SK-N-SH (cell line): Measurements from ENCODE around the gene RBBP8NL. TPM values are rescaled to one million over a fixed set of nuclear protein-coding genes. Genes with fewer than 3 reads are reported as not detected.

Experiments used
- CTCF ChIA-PET: fragments of 300-600, 350-600 bp; formaldehyde crosslinking; extraction: SDS; loops from one replicate; lab custom pipeline; 2021; lab: Yijun Ruan, JAX
- POLR2A ChIA-PET: fragments of 350-600 bp; sonication (Branson Sonifier 250); formaldehyde crosslinking; extraction: SDS; loops from one replicate; lab custom pipeline; 2020; ENCODE audit warnings: antibody characterized with exemption, inconsistent platforms; lab: Yijun Ruan, JAX
- DNase-seq: peaks from one replicate; pipeline ENCODE4 v3.0.0; 2012
- H2AFZ ChIP-seq: fragments of 200-600 bp; sonication (generic); 2 replicates; pipeline ENCODE4 v1.8.1; 2016; ENCODE audit warnings: antibody characterized with exemption, mild to moderate bottlenecking, low read depth
- H3F3A ChIP-seq: fragments of 200-600 bp; sonication (generic); replicated peaks from 2 replicates; pipeline ENCODE3; 2016; ENCODE audit warnings: antibody characterized with exemption, mild to moderate bottlenecking; ENCODE audit not compliant: insufficient read depth
- H3K27ac ChIP-seq, 2 experiments: fragments of 200-500 bp in 1 of 2; fragments of 200-600 bp in 1 of 2; sonication (Bioruptor generic) in 1 of 2; sonication (generic), shearing (Covaris generic) in 1 of 2; 2 replicates each; pipeline versions ENCODE4 v1.5.1 to v1.6.1; 2014 to 2016; ENCODE audit warnings: low read depth in 2 of 2, inconsistent platforms in 1 of 2, low read length in 1 of 2, mild to moderate bottlenecking in 1 of 2, mixed read lengths in 1 of 2
- H3K27me3 ChIP-seq: fragments of 200-600 bp; sonication (generic), shearing (Covaris generic); 2 replicates; pipeline ENCODE4 v1.6.1; 2016; ENCODE audit warnings: mixed run types; ENCODE audit not compliant: insufficient read depth
- H3K36me3 ChIP-seq, 2 experiments: fragments of 200-500 bp in 1 of 2; fragments of 200-600 bp in 1 of 2; sonication (Bioruptor generic) in 1 of 2; sonication (generic) in 1 of 2; replicated peaks in 1 of 2; 2 replicates each; pipeline versions ENCODE3 to v1.5.1; 2014 to 2016; ENCODE audit warnings: low read length in 1 of 2, mild to moderate bottlenecking in 1 of 2; ENCODE audit not compliant: insufficient read depth in 2 of 2, control insufficient read depth in 1 of 2
- H3K4me1 ChIP-seq, 2 experiments: fragments of 200-500 bp in 1 of 2; fragments of 200-600 bp in 1 of 2; sonication (Bioruptor generic) in 1 of 2; sonication (generic), shearing (Covaris generic) in 1 of 2; 2 replicates each; pipeline versions ENCODE4 v1.5.1 to v1.6.1; 2014 to 2016; ENCODE audit warnings: low read depth in 1 of 2, low read length in 1 of 2, mixed run types in 1 of 2; ENCODE audit not compliant: insufficient read depth in 2 of 2, control insufficient read depth in 1 of 2
- H3K4me2 ChIP-seq: fragments of 200-600 bp; sonication (generic), shearing (Covaris generic); 2 replicates; pipeline ENCODE4 v1.6.1; 2017; ENCODE audit warnings: mixed run types
- H3K4me3 ChIP-seq, 2 experiments: fragments of 200-500 bp in 1 of 2; fragments of 200-600 bp in 1 of 2; sonication (Bioruptor generic) in 1 of 2; sonication (generic), shearing (Covaris generic) in 1 of 2; 2 replicates each; pipeline versions ENCODE4 v1.5.1 to v1.8.1; 2014 to 2016; ENCODE audit warnings: low read depth in 2 of 2, inconsistent platforms in 1 of 2, low read length in 1 of 2, mild to moderate bottlenecking in 1 of 2, mixed read lengths in 1 of 2, moderate library complexity in 1 of 2
- H3K79me2 ChIP-seq: fragments of 200-600 bp; sonication (generic); 2 replicates; pipeline ENCODE4 v1.8.1; 2017; ENCODE audit warnings: mild to moderate bottlenecking; ENCODE audit not compliant: insufficient read depth
- H3K9ac ChIP-seq: fragments of 200-600 bp; sonication (generic); 2 replicates; pipeline ENCODE4 v1.6.1; 2017; ENCODE audit warnings: mixed run types
- H3K9me2 ChIP-seq: fragments of 200-600 bp; sonication (generic); 2 replicates; pipeline ENCODE4 v1.6.1; 2017; ENCODE audit warnings: mixed run types
- H3K9me3 ChIP-seq: fragments of 200-600 bp; sonication (generic); 2 replicates; pipeline ENCODE4 v1.6.1; 2017; ENCODE audit warnings: mixed run types, mild to moderate bottlenecking, moderate library complexity
- H4K20me1 ChIP-seq: fragments of 200-600 bp; sonication (generic); 2 replicates; pipeline ENCODE4 v1.6.1; 2017; ENCODE audit warnings: mild to moderate bottlenecking, mixed run types; ENCODE audit not compliant: insufficient read depth
- CTCF ChIP-seq: fragments of 200-600 bp; sonication (generic); IDR thresholded peaks from 2 replicates; pipeline ENCODE4 v1.6.1; 2017; ENCODE audit warnings: antibody characterized with exemption, mild to moderate bottlenecking, moderate library complexity
- EZH2phosphoT487 ChIP-seq: fragments of 200-600 bp; sonication (generic); IDR thresholded peaks from 2 replicates; pipeline ENCODE4 v1.6.1; 2017; ENCODE audit warnings: low read depth, mixed run types, mild to moderate bottlenecking, antibody characterized with exemption, moderate library complexity, borderline replicate concordance
- FOXJ3 ChIP-seq: sonication (generic); formaldehyde crosslinking; IDR thresholded peaks from 2 replicates; pipeline ENCODE4 v1.5.1; 2020; ENCODE audit warnings: mild to moderate bottlenecking, missing genetic modification reagents
- FOXM1 ChIP-seq: IDR thresholded peaks from 2 replicates; pipeline ENCODE4 v1.4.0; 2012; ENCODE audit warnings: low read depth, mild to moderate bottlenecking
- IRF3 ChIP-seq: fragments of 150-350 bp; IDR thresholded peaks from 2 replicates; pipeline ENCODE4 v1.6.1; 2016; ENCODE audit warnings: mild to moderate bottlenecking, low read depth, low read length
- MAX ChIP-seq: IDR thresholded peaks from 2 replicates; pipeline ENCODE4 v1.4.0; 2012; ENCODE audit warnings: low read depth
- NFIC ChIP-seq: IDR thresholded peaks from 2 replicates; pipeline ENCODE4 v1.4.0; 2012; ENCODE audit warnings: borderline replicate concordance
- RAD21 ChIP-seq: IDR thresholded peaks from 2 replicates; pipeline ENCODE4 v1.6.1; 2012; ENCODE audit warnings: mild to moderate bottlenecking, low read length
- REST ChIP-seq: IDR thresholded peaks from 2 replicates; pipeline ENCODE4 v1.6.1; 2012; ENCODE audit warnings: mild to moderate bottlenecking, low read depth, low read length, moderate library complexity
- RXRA ChIP-seq: IDR thresholded peaks from 2 replicates; pipeline ENCODE4 v1.4.0; 2012; ENCODE audit warnings: low read depth, mild to moderate bottlenecking, borderline replicate concordance
- SMC3 ChIP-seq: IDR thresholded peaks from 2 replicates; pipeline ENCODE4 v1.6.1; 2012; ENCODE audit warnings: low read depth, low read length, improper control_type of control experiment
- USF1 ChIP-seq: IDR thresholded peaks from 2 replicates; pipeline ENCODE4 v1.4.0; 2012; ENCODE audit warnings: low read depth, borderline replicate concordance
- YY1 ChIP-seq: IDR thresholded peaks from 2 replicates; pipeline ENCODE4 v1.4.0; 2012; ENCODE audit warnings: low read depth, mild to moderate bottlenecking
- WGBS: methylation state at CpG from one replicate; pipeline ENCODE4 v1.1.6; 2017; ENCODE audit warnings: low lambda C conversion rate; 5-methylcytosine and 5-hydroxymethylcytosine counted together
- polyA plus RNA-seq, 3 experiments: library from polyadenylated mRNA; depleted of rRNA; stranded (reverse); fragments of >200 nt; gene quantifications; 2 replicates each; pipeline ENCODE4 v1.2.3, GENCODE V29; 2012

The RBBP8NL gene
- polyA plus RNA-seq, 1 of the 3 experiments (the other 2 are of a cell fraction) = not detected

GRCh38 chr20:62370807-62371587 lies 56.3 kb downstream of the RBBP8NL start:
- DNase-seq = no peak
- TF ChIP-seq IRF3 (no peak), USF1 (no peak), YY1 (no peak), NFIC (no peak), EZH2phosphoT487 (no peak), CTCF (no peak), SMC3 (no peak), FOXJ3 (CRISPR knock-in tag) (no peak), FOXM1 (no peak), RAD21 (no peak), MAX (no peak), RXRA (no peak), REST (no peak)
- TF ChIP-seq, all 33 proteins: peak for 0
- H3K4me3 ChIP-seq = no peak overlapping the region
- H3K9ac ChIP-seq = no peak overlapping the region
- peaks cover 33 to 68% of the 10 kb centered on the region in 2 experiments; a peak in 3 of 4 replicates for H3K4me1 ChIP-seq
- H3K36me3 ChIP-seq = no peaks in the 10 kb centered on the region
- H3K9me3 ChIP-seq = no peaks in the 10 kb centered on the region
- no peak overlapping the region for H2AFZ ChIP-seq
- CTCF ChIA-PET = interaction anchor here (3.8 to 12.0 kb wide), 3 partner anchors 10 to 69 kb away, joined by 13 to 127 read pairs (median 25); partner anchors contain the start of gene ADRM1
- no peaks in the 10 kb centered on the region for H3K9me2 ChIP-seq
- peaks cover 10% of the 10 kb centered on the region for H3F3A ChIP-seq
- WGBS = 60% methylated on average over 1 of the region's 18 CpGs
- H3K27ac ChIP-seq = peak overlapping the region; percentile 41 to 93; a peak in 3 of 4 replicates
- H3K27me3 ChIP-seq = no peaks in the 10 kb centered on the region
- peak overlapping the region; percentile 84; the same call in 1 of the 2 replicates for H3K4me2 ChIP-seq
- POLR2A ChIA-PET = interaction anchor here (1.0 kb wide), 1 partner anchor 15 kb away, joined by 5 read pairs; no protein-coding TSS in a partner anchor
- H3K79me2 ChIP-seq = peaks cover 4% of the 10 kb centered on the region; the same call in 1 of the 2 replicates
- no peaks in the 10 kb centered on the region; the same call in 1 of the 2 replicates for H4K20me1 ChIP-seq
